HEK293 (cell line): ENCODE measurements around the gene HOXA3.
A peak's percentile ranks its signal among the peaks of the same experiment; 100 is the strongest.

Experiments used
- GLI2 ChIP-seq: fragments of 450-650 bp; formaldehyde crosslinking; IDR thresholded peaks from 2 replicates; pipeline ENCODE4; 2017; ENCODE audit warnings: missing biosample characterization, missing genetic modification characterization, low read depth, borderline replicate concordance
- PATZ1 ChIP-seq: fragments of 450-650 bp; formaldehyde crosslinking; IDR thresholded peaks from 2 replicates; pipeline ENCODE4 v1.5.1; 2016; ENCODE audit warnings: missing biosample characterization, missing genetic modification characterization
- PRDM10 ChIP-seq: fragments of 450-650 bp; formaldehyde crosslinking; IDR thresholded peaks from 2 replicates; pipeline ENCODE4 v1.5.1; 2016; ENCODE audit warnings: missing biosample characterization, missing genetic modification characterization
- PRDM6 ChIP-seq: fragments of 450-650 bp; formaldehyde crosslinking; IDR thresholded peaks from 2 replicates; pipeline ENCODE4 v1.5.1; 2017; ENCODE audit warnings: missing biosample characterization, missing genetic modification characterization
- YY1 ChIP-seq: fragments of 450-650 bp; formaldehyde crosslinking; IDR thresholded peaks from 2 replicates; pipeline ENCODE4 v1.5.1; 2018; ENCODE audit warnings: missing biosample characterization, missing genetic modification characterization
- ZNF132 ChIP-seq: fragments of 450-650 bp; formaldehyde crosslinking; IDR thresholded peaks from 2 replicates; pipeline ENCODE4 v1.5.1; 2017; ENCODE audit warnings: missing biosample characterization, missing genetic modification characterization, borderline replicate concordance
- ZNF391 ChIP-seq: fragments of 450-650 bp; formaldehyde crosslinking; IDR thresholded peaks from 2 replicates; pipeline ENCODE4 v1.5.1; 2016; ENCODE audit warnings: low read depth, missing biosample characterization, missing genetic modification characterization, borderline replicate concordance
- ZNF398 ChIP-seq: fragments of 450-650 bp; formaldehyde crosslinking; IDR thresholded peaks from 2 replicates; pipeline ENCODE4 v1.5.1; 2017; ENCODE audit warnings: missing biosample characterization, missing genetic modification characterization
- ZNF449 ChIP-seq: fragments of 450-650 bp; formaldehyde crosslinking; IDR thresholded peaks from 2 replicates; pipeline ENCODE4 v1.5.1; 2017; ENCODE audit warnings: missing biosample characterization, mild to moderate bottlenecking, missing genetic modification characterization, moderate library complexity
- ZNF501 ChIP-seq: fragments of 450-650 bp; formaldehyde crosslinking; IDR thresholded peaks from 2 replicates; pipeline ENCODE4 v1.5.1; 2016; ENCODE audit warnings: missing biosample characterization, missing genetic modification characterization

HOXA3 gene

GRCh38 chr7:27095897-27096767 is 56.3 kb downstream of the HOXA3 start, which contains the start of gene HOXA1 (continued):
- peak; percentile 83 for TF ChIP-seq ZNF449 (tag by site-specific recombination)
- TF ChIP-seq ZNF398 = peak; percentile 67
- no peak for TF ChIP-seq ZNF391 (tag by site-specific recombination)
- peak; percentile 89 for TF ChIP-seq PATZ1 (tag by site-specific recombination)
- no peak for TF ChIP-seq GLI2 (tag by site-specific recombination)
- TF ChIP-seq ZNF501 (tag by site-specific recombination) = 0 out of 2 replicates have a peak, but pooled peaks have one; percentile 56
- TF ChIP-seq PRDM10 (tag by site-specific recombination) = 0 out of 2 replicates have a peak, but pooled peaks have one; percentile 7
- no peak for TF ChIP-seq ZNF132 (tag by site-specific recombination)
- 0 out of 2 replicates have a peak, but pooled peaks have one; percentile 4 for TF ChIP-seq PRDM6 (tag by site-specific recombination)
- 0 out of 2 replicates have a peak, but pooled peaks have one; percentile 12 for TF ChIP-seq YY1 (tag by site-specific recombination)
